ENCODE data around the gene GAST.

The GAST gene

GRCh38 chr17:41750862-41751261, 38.7 kb downstream of the GAST start:
- DNase-seq = no peak

DNA sequence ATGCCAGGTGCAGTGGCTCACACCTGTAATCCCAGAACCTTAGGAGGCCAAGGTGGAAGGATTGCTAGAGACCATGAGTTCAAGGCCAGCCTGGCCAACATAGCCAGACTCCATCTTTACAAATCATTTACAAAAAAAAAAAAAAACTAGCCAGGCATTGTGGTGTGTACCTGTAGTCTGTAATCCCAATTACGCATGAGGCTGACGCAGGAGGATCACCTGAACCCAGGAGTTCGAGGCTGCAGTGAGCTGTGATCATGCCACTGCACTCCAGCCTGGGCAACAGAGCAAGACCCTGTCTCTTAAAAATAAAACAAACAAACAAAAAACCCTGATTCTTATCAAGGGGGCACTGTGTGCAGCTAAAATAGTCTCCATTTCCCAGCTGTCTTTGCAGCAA, 39.2 kb downstream of the GAST start:
- no peak for DNase-seq

DNA sequence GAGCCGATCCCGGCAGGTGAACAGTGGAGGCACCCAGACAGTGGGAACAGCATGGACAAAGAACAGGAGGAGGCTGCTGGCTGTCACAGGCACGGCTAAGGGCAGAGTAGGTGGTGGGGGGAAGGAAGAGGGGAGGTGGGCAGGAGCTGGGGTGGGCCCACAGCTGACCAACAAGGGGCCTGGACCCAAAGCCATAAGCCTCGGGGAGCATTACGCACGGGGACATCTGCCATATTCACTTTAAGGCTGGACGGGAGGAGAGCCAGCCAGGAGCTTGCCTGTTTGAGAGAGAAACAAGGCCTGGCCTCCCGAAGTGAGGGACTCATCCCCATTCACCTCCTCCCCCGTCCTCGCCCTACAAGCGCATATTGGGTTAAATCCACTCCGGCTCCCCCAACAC, 41.9 kb downstream of the GAST start:
- DNase-seq = no peak

DNA sequence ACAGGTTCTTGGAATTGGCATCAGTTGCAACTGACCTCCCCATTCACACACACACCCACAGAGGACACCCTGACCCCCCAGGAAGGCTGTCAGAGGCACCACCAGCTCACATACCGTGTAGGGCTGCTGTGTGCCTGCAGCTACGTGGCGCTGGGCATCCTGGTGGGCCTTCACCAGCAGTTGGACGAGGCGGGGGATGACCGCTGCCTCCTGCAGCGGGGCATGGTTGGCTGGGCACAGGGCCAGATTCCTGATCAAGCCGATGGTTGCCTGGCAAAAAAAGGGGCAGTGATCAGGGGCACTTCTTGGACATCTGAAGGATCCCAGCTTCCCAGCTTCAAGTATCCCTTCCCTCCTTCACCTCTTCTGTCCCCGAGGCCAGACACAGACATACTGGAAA, 46.5 kb downstream of the GAST start:
- no peak for DNase-seq

DNA sequence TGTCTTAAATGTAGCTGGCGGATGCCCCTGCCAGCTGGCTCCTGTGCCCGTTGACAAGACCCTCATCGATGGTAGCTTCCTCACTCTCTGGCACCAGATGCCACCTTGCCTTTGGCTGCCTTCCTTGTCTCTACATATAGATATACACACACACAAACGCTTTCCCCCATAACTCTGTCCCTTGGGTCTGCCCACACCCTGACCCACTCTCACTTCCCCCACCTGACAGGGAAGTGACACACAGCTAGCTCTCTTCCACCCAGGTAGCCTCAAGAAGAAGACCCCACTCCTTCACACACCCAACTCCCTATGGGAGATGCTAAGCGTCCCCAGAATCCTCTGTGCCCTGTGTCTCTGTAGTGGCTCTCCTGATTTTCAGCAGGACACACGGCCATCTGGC, 48.7 kb downstream of the GAST start:
- no peak for DNase-seq

GRCh38 chr17:41762391-41762790, 50.3 kb downstream of the GAST start:
- no peak for DNase-seq

DNA sequence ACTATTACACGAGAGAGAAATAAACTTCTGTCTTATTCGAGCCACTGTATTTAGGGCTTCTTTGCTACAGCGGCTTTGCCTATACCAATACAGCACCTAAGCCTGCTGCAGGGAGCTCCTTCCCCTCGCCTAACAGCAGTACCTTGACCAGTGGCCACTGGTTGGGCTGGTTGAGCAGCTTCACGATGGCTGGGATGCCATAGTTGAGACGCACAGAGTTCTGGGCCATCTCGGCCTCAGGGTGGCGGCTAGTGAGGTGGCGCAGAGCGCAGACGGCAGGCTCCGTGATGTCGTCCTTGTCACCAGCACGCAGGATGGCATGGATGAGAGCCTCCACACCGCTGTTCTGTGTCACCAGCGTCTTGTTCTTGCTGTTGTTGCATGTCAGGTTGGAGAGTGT, 50.7 kb downstream of the GAST start:
- DNase-seq = no peak

- DNase-seq = no peak
These were observed 51.2 kb downstream of the GAST start for GRCh38 chr17:41763327-41763726.

Data from stimulated activated CD4-positive, alpha-beta T cell treated with anti-CD3 and anti-CD28 coated beads, Interleukin-4, amount 100 ng/mL, for 24 hours (primary cell).